GM10847 (cell line): ENCODE data around the gene HVCN1.

Experiments used
- POLR2A ChIP-seq: IDR thresholded peaks from 2 replicates; pipeline ENCODE4 v1.6.1; 2011; ENCODE audit not compliant: insufficient read length; ENCODE audit errors: extremely low read depth

The HVCN1 gene

DNA sequence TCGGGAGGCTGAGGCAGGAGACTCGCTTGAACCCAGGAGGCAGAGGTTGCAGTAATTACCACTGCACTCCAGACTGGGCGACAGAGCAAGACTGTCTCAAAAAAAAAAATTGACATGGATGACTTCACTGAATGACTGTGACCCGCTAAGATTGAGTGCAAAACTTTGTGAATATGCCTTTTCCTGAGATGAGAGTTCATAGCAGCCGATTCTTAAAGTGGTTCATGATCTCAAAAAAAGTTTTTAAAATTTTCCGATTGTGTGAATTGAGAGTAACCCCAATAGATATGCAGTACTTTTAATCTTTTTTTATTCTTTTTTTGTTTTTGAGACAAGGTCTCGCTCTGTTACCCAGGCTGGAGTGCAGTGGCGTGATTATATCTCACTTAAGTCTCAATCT lies 73.7 kb downstream of the HVCN1 start:
- TF ChIP-seq POLR2A: no peak

DNA sequence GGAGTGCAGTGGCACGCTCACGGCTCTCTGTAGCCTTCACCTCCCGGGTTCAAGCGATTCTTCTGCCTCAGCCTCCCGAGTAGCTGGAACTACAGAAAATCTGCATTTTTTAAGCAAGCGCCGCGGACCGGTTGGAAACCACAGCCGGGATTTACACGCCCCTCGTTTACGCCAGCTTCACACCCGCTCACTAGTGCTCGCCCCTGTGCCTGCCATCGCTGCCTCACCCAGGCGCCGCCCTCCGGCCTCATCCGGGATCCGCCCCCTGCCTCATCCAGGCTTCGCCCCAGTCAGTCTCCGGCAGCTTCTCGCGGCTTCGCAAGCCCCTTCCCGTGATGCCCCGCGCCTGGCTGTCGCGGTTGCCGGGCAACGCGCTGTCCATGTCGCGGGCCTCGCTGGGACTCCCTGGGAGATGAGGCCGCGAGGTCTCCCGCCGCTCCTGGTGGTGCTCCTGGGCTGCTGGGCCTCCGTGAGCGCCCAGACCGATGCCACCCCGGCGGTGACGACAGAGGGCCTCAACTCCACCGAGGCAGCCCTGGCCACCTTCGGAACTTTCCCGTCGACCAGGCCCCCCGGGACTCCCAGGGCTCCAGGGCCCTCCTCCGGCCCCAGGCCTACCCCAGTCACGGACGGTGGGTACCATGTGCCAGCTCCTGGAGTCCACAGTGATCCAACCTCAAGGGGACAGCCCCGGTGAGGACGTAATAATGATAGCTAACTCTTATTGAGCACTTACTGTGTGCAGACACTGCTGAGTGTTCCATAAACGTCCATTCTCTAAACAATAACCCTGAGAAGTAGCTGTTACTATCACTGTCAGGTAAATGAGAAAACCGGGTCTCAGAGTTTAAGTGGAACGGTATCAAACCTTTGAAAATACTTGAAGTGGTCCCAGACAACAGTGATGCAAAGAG lies 74.9 kb downstream of the HVCN1 start, which contains the start of gene TCTN1:
TCTN1 (plus strand) TSS at position 359 of the 914 bp plus-strand sequence; CDS start at position 413, 54 bp downstream.
- TF ChIP-seq POLR2A: peak; percentile 88

DNA sequence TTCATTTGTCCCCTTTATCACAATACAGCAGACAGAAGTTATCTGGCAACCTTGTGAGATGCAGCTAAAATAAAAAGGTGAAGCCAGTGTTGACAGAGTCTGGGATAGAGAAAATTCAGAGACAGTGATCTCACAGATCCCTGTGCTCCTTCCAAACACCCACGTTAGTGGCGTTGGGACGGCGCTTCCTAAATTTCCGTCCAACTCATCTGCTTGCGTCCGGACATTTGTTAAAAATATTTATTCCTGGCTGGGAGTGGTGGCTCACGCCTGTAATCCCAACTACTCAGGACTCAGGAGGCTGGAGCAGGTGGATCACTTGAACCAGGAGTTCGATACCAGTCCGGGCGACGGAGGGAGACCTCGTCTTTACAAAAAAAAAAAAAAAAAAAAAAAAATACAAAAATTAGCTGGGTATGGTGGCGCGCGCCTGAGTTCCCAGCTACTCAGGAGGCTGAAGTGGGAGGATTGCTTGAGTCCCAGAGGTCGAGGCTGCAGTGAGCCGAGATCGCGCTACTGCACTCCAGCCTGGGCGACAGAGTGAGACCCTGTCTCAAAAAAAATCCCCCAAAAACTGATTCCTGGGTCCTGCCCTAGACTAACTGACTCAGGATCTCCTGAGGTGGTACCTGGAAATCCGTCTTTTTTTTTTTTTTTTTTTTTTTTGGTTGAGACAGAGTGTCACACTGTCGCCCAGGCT lies 75.7 kb downstream of the HVCN1 start:
- TF ChIP-seq POLR2A: no peak

DNA sequence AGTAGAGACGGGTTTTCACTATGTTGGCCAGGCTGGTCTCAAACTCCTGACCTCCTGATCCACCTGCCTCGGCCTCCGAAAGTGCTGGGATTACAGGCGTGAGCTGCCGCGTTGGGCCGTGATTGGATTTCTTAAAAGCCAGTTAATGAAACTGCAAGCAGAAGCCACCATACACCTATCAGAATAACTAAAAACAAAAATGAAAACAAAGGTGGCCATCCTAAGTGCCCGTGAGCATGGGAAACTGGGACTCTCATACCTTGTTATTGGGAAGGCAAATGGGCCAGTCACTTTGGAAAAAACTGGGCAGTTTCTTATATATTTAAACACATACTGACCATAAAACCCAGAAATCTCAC lies 82.7 kb downstream of the HVCN1 start:
- no peak for TF ChIP-seq POLR2A

DNA sequence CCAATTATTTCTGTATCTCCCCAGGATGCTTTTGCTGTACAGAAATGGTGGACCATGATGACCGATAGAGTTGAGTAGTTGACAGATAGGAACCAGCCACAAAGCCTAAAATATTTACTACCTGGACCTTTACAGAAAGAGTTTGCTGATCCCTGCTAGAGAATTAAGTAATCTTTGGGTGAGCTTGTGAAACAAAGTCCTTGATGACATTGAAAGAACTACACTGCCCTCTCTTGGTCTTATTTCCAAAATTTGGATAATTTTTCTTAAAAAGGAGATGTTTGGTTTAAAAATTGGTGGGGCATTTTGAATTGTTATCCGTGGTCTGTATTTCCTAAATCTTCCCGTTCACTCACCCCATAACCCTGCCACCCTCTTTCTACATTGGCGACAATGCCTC lies 88.7 kb downstream of the HVCN1 start:
- TF ChIP-seq POLR2A: no peak

DNA sequence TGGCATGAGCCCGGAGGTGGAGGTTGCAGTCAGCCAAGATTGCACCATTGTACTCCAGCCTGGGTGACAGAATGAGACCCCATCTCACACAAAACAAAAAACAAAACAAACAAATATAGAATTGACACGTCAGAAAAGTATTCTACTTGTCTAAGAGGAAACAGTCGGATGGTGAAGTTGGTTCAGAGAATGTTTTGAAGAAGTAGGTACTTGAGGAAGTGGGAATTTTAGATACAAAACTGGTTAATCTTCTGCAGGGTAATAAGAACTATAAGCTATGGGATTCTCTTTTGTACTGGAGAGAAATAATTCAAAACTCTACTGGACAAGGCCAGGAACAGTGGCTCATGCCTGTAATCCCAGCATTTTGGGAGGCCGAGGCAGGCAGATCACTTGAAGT lies 89.6 kb downstream of the HVCN1 start:
- TF ChIP-seq POLR2A: no peak
